GM12878 (cell line): ENCODE measurements around the gene ARFGAP2. TPM values are rescaled to one million over a fixed set of nuclear protein-coding genes. Genes with fewer than 3 reads are reported as not detected.

Experiments
- ATF3 ChIP-seq: IDR thresholded peaks from 2 replicates; pipeline ENCODE4 v1.6.1; 2011; ENCODE audit warnings: low read depth, mild to moderate bottlenecking, low read length, moderate library complexity, borderline replicate concordance; ENCODE audit errors: extremely low read depth
- BRCA1 ChIP-seq: IDR thresholded peaks from 2 replicates; pipeline ENCODE4 v1.6.1; 2011; ENCODE audit warnings: low read depth, low read length, improper control_type of control experiment
- CHD4 ChIP-seq: fragments of 200-600 bp; sonication (generic); IDR thresholded peaks from 2 replicates; pipeline ENCODE4 v1.6.1; 2016; ENCODE audit warnings: mild to moderate bottlenecking
- DPF2 ChIP-seq: fragments of 450-650 bp; IDR thresholded peaks from 2 replicates; pipeline ENCODE4 v1.6.1; 2017; ENCODE audit warnings: mild to moderate bottlenecking
- E2F4 ChIP-seq: IDR thresholded peaks from 2 replicates; pipeline ENCODE4 v1.6.1; 2012; ENCODE audit warnings: low read depth, low read length, improper control_type of control experiment
- HCFC1 ChIP-seq: fragments of 150-350 bp; IDR thresholded peaks from 2 replicates; pipeline ENCODE4 v1.6.1; 2014; ENCODE audit warnings: low read length
- IRF4 ChIP-seq: IDR thresholded peaks from 2 replicates; pipeline ENCODE4 v1.6.1; 2011; ENCODE audit warnings: low read depth, low read length
- JUND ChIP-seq: IDR thresholded peaks from 2 replicates; pipeline ENCODE4 v1.6.1; 2012; ENCODE audit warnings: low read depth, mild to moderate bottlenecking, low read length, improper control_type of control experiment, moderate library complexity
- NFIC ChIP-seq: IDR thresholded peaks from 2 replicates; pipeline ENCODE4 v1.6.1; 2012; ENCODE audit warnings: low read depth, mild to moderate bottlenecking, inconsistent platforms, low read length, moderate library complexity
- NR2C1 ChIP-seq: fragments of 450-650 bp; IDR thresholded peaks from 2 replicates; pipeline ENCODE4 v1.6.1; 2017; ENCODE audit warnings: antibody characterized with exemption, mild to moderate bottlenecking, moderate library complexity
- POLR2A ChIP-seq: IDR thresholded peaks from 2 replicates; pipeline ENCODE4 v1.6.1; 2011; ENCODE audit warnings: low read depth, mild to moderate bottlenecking, low read length
- RELA ChIP-seq: fragments of 450-650 bp; IDR thresholded peaks from 2 replicates; pipeline ENCODE4 v1.8.0; 2014; ENCODE audit warnings: borderline replicate concordance; ENCODE audit not compliant: partially characterized antibody
- SUZ12 ChIP-seq: fragments of 200-600 bp; sonication (generic); IDR thresholded peaks from one replicate; pipeline ENCODE4 v1.6.1; 2018; ENCODE audit warnings: antibody characterized with exemption, mild to moderate bottlenecking; ENCODE audit not compliant: unreplicated experiment
- TCF3 ChIP-seq: IDR thresholded peaks from 2 replicates; pipeline ENCODE4 v1.6.1; 2012; ENCODE audit warnings: low read depth, mild to moderate bottlenecking, low read length, borderline replicate concordance; ENCODE audit not compliant: insufficient read depth
- WRNIP1 ChIP-seq: IDR thresholded peaks from 2 replicates; pipeline ENCODE4 v1.6.1; 2011; ENCODE audit warnings: low read depth, low read length, improper control_type of control experiment, borderline replicate concordance
- YBX1 ChIP-seq: fragments of 450-650 bp; IDR thresholded peaks from 2 replicates; pipeline ENCODE4 v1.6.1; 2016; ENCODE audit warnings: antibody characterized with exemption
- ZNF384 ChIP-seq: IDR thresholded peaks from 2 replicates; pipeline ENCODE4 v1.6.1; 2012; ENCODE audit warnings: low read depth, mild to moderate bottlenecking, low read length, improper control_type of control experiment, borderline replicate concordance
- ZNF687 ChIP-seq: fragments of 450-650 bp; IDR thresholded peaks from 2 replicates; pipeline ENCODE4 v1.6.1; 2017; ENCODE audit warnings: mild to moderate bottlenecking, moderate library complexity
- ZZZ3 ChIP-seq: IDR thresholded peaks from 2 replicates; pipeline ENCODE4 v1.6.1; 2011; ENCODE audit warnings: low read depth; ENCODE audit not compliant: control insufficient read depth, insufficient read length
- polyA plus RNA-seq, 11 experiments: library from polyadenylated mRNA; depleted of rRNA in 4 of 11; unstranded in 6 of 11; stranded (reverse) in 5 of 11; fragments of >200 nt; fragmentation: Nextera tagmentation in 4 of 11; fragmentation: Illumina TruSeq in 1 of 11; extraction: Ambion mirVana in 4 of 11; extraction: Trizol in 1 of 11; gene quantifications; 1 replicate in 1 of 11; 2 replicates in 10 of 11; pipeline versions ENCODE4 v1.2.1 to v1.2.3, GENCODE V29; 2011 to 2016; ENCODE audit warnings: inconsistent platforms in 2 of 11, missing spikeins in 2 of 11, low read depth in 1 of 11
- total RNA-seq, 4 experiments: library from RNA; depleted of rRNA in 3 of 4; stranded (reverse); fragments of >200 nt in 3 of 4; fragmentation: Illumina TruSeq in 1 of 4; extraction: Trizol in 1 of 4; gene quantifications; 2 replicates each; pipeline versions ENCODE4 v1.2.1 to v1.2.3, GENCODE V29; 2013 to 2021
- TF ChIP-seq, protein P1 (sequence below): IDR thresholded peaks from 2 replicates; pipeline ENCODE4 v1.6.1; 2012; ENCODE audit warnings: mild to moderate bottlenecking, low read depth, low read length
- TF ChIP-seq, protein P2 (sequence below): fragments of 450-650 bp; IDR thresholded peaks from 2 replicates; pipeline ENCODE4 v1.6.1; 2017; ENCODE audit warnings: mild to moderate bottlenecking

The ARFGAP2 gene
- total and polyA plus RNA-seq, 10 of the 15 experiments (the other 5 are each of a cell fraction or from before 2014, with no cell fraction given) = 20.9 to 100 (median 75.5) TPM

GRCh38 chr11:47177229-47177845 is 658 bp upstream of the ARFGAP2 start (continued):
- TF ChIP-seq NR2C1 (peak; percentile 52), DPF2 (peak; percentile 73; the same call in 1 of the 2 replicates), TCF3 (no peak), NFIC (no peak), RELA (no peak), POLR2A (no peak; the same call in none of the 2 replicates), ZZZ3 (no peak), SUZ12 (no peak), YBX1 (no peak), CHD4 (no peak), ZNF384 (peak; percentile 81), ATF3 (no peak), E2F4 (no peak), HCFC1 (no peak), JUND (no peak), WRNIP1 (peak; percentile 89; the same call in 1 of the 2 replicates), BRCA1 (no peak), ZNF687 (peak; percentile 26; the same call in 1 of the 2 replicates), IRF4 (no peak)
- TF ChIP-seq, protein P1, sequence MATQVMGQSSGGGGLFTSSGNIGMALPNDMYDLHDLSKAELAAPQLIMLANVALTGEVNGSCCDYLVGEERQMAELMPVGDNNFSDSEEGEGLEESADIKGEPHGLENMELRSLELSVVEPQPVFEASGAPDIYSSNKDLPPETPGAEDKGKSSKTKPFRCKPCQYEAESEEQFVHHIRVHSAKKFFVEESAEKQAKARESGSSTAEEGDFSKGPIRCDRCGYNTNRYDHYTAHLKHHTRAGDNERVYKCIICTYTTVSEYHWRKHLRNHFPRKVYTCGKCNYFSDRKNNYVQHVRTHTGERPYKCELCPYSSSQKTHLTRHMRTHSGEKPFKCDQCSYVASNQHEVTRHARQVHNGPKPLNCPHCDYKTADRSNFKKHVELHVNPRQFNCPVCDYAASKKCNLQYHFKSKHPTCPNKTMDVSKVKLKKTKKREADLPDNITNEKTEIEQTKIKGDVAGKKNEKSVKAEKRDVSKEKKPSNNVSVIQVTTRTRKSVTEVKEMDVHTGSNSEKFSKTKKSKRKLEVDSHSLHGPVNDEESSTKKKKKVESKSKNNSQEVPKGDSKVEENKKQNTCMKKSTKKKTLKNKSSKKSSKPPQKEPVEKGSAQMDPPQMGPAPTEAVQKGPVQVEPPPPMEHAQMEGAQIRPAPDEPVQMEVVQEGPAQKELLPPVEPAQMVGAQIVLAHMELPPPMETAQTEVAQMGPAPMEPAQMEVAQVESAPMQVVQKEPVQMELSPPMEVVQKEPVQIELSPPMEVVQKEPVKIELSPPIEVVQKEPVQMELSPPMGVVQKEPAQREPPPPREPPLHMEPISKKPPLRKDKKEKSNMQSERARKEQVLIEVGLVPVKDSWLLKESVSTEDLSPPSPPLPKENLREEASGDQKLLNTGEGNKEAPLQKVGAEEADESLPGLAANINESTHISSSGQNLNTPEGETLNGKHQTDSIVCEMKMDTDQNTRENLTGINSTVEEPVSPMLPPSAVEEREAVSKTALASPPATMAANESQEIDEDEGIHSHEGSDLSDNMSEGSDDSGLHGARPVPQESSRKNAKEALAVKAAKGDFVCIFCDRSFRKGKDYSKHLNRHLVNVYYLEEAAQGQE = no peak
- TF ChIP-seq, protein P2, sequence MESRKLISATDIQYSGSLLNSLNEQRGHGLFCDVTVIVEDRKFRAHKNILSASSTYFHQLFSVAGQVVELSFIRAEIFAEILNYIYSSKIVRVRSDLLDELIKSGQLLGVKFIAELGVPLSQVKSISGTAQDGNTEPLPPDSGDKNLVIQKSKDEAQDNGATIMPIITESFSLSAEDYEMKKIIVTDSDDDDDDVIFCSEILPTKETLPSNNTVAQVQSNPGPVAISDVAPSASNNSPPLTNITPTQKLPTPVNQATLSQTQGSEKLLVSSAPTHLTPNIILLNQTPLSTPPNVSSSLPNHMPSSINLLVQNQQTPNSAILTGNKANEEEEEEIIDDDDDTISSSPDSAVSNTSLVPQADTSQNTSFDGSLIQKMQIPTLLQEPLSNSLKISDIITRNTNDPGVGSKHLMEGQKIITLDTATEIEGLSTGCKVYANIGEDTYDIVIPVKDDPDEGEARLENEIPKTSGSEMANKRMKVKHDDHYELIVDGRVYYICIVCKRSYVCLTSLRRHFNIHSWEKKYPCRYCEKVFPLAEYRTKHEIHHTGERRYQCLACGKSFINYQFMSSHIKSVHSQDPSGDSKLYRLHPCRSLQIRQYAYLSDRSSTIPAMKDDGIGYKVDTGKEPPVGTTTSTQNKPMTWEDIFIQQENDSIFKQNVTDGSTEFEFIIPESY = no peak
